Measurements from ENCODE around the gene ST6GALNAC4.

Gene ST6GALNAC4, protein sequence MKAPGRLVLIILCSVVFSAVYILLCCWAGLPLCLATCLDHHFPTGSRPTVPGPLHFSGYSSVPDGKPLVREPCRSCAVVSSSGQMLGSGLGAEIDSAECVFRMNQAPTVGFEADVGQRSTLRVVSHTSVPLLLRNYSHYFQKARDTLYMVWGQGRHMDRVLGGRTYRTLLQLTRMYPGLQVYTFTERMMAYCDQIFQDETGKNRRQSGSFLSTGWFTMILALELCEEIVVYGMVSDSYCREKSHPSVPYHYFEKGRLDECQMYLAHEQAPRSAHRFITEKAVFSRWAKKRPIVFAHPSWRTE

DNA sequence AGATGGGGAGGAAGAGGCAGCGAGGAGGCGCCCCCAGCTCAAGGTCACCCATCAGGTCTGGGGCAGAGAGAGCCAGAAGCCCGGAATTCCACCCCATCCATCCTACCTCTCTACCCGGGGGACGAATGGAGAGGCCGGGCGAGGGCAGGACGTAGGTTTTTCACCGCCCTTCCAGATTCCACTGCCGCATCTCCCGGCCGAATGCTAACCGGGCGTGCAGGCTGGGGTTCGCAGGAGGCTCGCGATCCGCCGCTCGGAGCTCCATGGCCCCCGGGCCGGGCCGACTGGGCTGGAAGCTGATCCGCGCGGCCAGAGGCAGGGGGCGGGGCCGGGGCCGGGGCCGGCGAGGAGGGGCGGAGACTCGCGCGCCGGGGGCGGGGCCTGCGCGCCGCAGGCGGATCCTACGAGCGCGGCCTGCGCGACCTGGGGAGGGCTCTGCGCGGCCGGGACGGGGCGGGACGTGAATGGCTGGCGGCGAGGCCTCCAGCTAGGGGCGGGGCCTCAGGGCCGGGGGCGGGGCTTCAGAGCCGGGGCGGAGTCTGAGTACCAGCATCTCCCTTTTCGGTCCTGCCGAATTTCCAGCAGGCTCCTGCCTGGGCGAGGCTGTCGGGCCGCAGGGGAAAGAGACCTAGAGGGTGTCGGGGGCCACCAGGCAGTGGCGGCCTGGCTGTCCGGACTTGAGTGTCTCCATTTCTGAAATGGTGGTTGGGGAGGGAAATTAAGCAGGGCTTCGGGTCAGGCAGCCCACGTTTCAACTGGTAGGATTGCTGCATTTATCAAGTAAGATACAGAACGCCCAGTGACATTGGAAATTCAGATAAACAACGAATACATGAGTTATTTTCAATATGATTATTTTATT lies at the start of gene ST6GALNAC4:
Gene ST6GALNAC4 (minus strand): TSS at position 322 of the 862 bp plus-strand sequence. CDS start 622 bp downstream, outside the sequence.
- peak; percentile 33 to 98 (median 90) for DNase-seq

DNA sequence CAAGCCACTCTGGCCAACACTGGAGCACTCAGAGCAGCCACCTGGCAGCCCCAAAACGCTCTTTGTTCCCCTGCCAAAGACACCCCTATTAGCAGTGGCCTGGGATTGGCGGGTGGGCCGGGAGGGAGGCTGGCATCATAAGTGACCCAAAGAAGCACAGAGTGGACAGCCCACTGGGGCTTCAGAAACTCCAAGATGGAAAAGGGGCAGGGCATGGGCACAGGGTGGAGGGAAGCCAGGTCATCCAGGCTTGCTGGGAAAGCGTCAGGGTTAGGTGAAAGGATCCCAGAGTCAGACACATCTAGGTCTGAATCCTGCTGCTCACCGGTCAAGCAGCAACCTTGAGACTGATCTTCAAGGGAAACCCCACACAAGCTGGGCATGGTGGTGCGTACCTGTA lies 49.1 kb upstream of the ST6GALNAC4 start:
- no peak for DNase-seq

DNA sequence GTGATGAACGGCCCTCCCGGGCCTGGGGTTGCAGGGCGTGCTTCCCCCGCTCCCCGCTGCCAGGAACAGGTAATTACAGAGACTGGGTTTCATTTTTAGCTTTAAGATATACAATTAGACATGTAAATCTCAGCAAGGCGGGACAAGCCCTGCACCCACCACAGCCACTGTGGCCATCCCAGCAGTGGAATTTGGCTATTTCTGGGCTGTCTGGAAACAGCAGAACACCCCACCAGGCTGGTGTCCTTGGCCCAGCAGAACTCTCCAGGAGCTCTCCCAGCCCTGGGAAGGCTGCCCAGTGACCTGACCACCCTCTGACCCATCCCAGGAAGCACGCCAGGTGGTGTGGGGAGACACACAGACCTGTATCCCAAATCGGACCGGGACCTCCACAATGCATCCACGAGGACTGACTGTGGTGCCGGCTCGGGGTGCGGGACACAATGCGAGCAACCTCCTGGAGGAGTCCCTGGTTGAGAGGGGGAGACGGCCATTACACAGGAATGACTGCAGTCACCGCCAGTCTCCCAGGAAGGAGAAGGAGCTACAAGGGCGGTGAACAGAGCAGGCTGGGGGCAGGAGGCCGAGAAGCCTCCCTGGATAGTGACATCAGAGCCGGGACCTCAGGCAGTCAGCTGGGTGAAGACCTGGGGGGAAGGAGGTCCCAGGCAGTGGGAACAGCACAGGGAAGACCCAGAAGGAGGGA lies 46.7 kb upstream of the ST6GALNAC4 start:
- DNase-seq = no peak

DNA sequence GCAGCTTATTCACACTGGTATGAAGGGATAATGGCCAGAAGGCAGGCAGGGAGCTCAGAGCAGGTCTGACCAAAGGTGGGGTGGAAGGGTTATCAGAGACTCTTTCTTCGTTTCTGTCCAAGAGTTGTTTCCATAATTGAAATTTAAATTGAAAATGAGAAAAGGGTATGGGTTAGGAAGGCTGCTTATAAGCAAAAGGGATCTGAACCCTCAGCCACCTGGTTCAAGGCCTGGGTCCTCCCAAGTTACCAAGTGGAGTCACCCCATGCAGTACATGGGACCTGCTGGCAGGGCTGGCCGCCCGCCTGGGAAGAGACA lies 46.2 kb upstream of the ST6GALNAC4 start:
- DNase-seq = no peak

DNA sequence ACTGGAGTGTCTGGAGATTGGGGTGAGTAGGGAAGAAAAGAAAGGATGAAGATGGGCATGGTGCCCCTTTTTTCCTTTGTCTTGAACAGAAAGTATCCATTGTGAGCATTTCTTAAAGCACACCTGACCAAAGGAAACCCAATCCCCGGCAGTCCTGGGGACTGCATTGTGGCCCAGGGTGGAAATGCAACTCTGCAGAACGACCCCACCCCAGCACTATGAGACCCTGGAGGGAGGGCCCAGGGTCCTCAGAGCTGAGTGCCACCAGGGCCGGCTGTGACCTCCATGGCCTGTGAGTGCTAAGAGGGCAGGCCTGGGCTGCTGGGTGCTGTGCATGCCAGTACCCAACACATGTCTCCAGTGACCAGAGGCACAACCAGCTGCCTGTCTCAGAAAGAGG lies 45.4 kb upstream of the ST6GALNAC4 start:
- no peak for DNase-seq

DNA sequence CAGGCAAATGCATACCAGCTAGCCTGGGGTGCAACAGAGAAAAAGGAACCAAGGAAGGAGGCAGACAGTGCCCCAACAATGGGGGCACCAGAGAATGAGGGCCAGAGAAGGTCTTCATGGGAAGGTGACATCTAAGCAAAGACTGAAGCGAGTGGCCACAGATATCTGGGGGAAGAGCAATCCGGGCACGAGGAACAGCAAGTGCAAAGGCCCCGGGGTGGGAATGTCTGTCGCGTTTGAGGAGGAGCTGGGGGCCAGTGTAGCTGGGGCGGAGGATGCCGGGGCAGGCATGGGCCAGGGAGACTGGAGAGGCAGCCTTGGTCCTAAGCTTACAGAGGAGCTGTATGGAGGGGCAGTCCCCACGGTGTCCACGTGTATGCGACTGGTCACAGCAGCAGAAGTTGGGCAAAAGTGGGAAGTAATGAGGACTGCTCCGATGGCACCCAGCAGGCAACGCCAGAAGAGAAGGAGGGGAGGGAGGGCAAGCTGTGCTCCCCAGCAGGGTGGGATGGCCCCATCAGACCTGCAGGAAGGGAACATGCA lies 44.8 kb upstream of the ST6GALNAC4 start:
- no peak for DNase-seq

DNA sequence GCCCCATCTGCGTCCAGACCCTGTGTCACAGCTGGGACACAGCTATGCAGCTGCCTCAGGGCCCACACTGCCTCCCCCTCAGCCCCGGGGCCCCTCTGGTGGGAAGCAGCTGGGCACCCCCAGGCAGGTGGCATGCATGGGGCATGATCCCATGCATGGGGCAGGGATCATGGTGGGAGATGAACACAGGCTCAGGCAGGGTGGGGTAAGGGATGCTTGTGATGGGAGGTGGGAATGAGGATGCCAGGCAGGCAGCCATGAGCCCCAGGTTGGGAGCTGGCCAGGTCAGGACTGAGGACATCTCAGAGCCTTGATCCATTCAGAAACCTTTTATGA lies 44.3 kb upstream of the ST6GALNAC4 start:
- DNase-seq = no peak

DNA sequence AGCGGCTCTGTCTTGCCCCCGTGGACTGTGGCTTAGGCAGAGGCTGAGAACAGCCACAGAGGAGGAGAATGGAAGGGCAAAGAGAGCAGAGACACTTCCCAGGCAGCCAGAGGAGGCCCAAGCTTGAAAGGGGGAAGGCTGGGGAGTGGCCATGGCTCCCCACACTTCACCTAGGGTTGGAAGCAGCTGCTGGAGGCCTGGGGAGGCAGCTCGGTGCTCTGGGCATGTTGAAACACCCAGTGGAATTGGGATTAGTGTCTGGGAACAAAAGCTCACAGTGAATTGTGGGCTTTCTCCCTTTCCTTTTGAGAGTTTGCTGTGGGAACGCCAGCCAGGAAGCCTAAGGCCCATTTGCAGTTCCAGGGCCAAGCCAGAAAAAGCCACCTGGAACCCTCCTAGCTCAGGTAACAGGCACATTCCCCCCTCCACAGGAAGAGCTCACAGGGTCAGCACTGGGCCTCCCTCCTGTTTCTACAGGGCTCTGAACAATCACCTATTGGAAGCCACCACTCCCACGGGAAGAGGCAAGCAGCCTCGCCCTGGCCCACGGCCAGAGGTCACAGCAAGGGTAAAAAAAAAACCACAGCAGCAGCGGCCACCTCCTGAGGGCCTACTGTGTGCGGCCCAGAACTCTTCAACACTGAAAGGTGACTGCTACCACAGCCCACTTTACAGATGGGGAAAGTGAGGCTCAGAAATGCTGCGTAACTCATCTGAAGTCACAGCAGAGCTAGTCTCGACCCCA lies 43.7 kb upstream of the ST6GALNAC4 start:
- no peak for DNase-seq

DNA sequence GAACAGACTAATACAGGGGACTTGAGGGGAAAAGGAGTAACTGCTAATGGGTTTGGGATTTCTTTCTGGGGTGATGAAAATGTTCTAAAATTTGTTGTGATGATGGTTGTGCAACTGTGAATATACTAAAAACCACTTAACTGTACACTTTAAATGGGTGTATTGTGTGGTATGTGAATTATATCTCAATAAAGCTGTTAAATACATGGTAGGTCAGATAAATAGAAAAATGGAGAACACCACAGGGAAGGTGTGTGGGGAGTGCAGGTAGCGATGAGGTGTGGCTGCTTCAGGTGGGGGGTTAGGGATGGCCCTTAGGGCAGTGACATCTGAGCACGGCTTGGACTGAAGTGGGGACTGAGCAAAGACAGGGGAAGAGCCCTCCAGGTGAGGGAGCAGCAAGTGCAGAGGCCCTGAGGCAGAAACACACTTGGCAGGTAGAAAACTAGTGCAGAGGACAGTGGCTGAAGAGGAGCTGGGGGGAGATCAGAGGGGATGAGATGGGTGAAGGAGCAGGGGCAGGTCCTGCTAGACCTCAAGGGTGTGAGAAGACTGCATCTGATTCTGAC lies 43.1 kb upstream of the ST6GALNAC4 start:
- no peak for DNase-seq

DNA sequence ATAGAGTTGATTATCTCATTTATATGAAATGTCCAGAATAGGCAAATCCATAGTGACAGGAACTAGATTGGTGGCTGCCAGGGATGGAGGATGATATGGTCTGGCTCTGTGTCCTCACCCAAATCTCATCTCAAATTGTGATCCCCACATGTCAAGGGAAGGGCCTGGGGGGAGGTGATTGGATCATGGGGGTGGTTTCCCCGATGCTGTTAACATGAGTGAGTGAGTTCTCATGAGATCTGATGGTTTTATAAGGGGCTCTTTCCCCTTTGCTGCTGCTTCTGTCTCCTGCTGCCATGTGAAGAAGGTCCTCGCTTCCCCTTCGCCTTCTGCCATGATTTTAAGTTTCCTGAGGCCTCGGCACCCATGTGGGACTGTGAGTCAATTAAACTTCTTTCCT lies 42.6 kb upstream of the ST6GALNAC4 start:
- DNase-seq = no peak

DNA sequence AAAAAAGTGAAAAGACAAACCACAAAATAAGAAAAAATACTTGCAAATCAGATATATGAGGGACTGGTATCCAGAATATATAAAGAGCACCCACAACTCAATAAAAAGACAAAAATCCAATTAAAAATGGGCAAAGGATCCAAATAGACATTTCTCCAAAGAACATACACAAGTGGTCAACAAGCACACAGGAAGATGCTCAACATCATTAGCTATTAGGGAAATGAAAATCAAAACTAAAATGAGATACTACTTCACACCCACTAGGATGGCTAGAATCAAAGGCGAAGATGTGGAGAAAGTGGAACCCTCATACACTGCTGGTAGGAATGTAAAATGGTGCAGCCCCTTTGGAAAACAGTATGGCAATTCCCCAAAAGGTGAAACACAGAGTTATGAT lies 41.9 kb upstream of the ST6GALNAC4 start:
- no peak for DNase-seq

DNA sequence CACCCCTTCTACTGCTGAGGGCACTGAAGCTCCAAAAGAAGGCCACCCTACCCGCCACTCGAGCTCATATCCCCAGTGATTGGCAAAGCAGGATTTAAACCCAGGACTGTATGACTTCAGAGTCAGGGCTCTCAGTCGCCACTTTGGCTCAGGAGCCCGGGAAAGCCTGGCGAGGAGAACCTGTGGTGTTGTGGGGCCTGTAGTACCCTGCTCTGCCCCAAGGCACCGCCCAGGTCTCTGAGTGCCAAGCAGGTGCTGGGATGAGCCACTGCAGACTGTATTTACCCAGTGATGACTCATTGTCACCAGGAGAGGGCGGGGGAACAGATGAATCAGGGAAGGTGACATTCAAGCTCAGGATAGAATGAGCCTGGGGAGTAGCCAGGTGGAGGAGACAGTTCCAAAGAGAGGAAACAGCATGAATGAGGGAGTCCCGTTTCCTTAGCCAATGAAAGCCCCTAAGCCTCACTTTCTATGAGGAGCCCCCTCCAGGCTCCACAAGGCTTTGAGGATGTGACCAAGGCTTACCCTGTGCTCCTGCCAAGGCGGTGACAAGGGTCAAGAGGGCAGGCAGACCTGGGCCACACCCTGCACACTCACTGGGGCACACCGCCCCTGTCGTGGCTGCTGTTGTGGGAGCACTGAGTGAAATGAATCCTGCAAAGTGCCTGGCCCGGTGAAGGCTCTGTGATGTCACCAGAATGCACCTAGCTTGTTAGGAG lies 38.6 kb upstream of the ST6GALNAC4 start:
- DNase-seq = peak in 20 of 51 donors; percentile 36 to 82 (median 46)

DNA sequence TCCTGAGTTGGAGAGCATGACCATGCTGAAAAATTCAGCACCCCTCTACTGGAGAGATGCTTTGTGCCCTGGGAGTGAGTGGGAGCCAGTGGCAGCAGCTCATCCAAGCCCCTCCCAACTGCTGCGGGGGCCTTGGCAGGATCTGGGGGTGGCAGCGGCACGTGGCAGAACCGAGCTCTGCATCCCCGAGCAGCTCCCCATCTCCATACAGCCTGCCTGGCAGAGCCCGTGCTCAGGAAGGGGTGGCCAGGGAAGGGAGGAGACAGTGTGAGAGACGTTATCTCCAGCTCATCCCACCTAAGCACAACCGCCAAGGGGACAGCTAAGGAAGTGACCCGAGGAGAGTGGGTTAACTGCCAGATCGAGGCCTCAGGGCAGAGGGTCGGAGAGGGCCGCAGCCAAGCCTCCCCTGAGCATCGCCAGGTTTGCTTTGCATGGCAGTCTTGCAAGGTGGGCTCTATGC lies 38.0 kb upstream of the ST6GALNAC4 start:
- DNase-seq = peak in 30 of 51 donors; percentile 26 to 87 (median 53)

DNA sequence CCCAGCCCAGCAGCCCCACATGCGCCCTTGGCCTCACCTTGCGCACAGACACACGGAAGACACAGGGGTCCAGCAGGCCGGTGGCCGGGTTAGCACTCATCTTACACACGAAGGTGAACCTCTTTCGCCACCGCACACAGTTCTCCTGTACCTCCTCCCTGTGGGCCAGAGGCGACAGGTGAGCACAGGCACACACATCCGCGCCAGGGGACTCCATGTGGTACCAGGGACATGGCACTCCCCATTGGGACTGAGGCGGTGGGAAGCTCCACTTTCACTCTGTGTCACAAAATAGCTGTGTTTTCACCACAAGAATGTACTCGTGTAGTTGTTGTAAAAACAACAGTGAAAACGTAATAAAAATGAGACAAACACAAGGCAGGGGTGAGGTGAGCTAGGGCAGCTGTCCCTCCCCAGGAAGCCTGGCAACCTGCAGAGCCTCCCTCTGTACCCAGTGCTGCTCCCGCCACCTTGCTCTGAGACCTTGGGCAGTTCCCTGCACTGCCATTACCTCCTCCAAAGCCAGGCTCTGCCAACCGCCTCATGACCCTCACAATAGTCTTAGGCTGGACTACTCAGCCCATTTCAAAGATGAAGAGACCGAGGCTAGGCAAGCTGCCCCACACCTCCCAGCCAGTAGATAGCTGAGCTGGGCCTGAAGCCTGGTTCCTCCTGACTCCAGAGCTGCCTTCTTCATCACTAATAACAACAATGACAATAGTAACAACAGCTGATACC lies 37.1 kb upstream of the ST6GALNAC4 start:
- DNase-seq = no peak

DNA sequence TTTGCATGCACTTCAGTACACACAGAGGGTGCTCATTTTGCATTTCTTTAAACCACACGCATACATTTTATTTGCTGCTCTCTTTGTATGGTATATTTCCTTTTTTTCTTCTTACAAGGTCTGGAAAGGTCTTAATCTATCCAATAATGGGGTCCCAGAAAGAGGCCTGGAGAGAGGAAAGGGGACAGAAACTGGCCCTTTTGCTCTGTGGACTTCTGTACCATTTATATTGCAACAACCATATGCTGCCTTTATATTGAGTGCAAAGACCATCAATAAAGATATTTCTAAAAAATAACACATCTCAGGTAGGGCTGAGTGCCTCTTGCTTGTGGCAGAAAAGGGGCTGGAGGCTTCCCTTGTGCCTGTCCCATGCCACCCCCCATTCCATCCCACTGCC lies 36.3 kb upstream of the ST6GALNAC4 start:
- DNase-seq = no peak

DNA sequence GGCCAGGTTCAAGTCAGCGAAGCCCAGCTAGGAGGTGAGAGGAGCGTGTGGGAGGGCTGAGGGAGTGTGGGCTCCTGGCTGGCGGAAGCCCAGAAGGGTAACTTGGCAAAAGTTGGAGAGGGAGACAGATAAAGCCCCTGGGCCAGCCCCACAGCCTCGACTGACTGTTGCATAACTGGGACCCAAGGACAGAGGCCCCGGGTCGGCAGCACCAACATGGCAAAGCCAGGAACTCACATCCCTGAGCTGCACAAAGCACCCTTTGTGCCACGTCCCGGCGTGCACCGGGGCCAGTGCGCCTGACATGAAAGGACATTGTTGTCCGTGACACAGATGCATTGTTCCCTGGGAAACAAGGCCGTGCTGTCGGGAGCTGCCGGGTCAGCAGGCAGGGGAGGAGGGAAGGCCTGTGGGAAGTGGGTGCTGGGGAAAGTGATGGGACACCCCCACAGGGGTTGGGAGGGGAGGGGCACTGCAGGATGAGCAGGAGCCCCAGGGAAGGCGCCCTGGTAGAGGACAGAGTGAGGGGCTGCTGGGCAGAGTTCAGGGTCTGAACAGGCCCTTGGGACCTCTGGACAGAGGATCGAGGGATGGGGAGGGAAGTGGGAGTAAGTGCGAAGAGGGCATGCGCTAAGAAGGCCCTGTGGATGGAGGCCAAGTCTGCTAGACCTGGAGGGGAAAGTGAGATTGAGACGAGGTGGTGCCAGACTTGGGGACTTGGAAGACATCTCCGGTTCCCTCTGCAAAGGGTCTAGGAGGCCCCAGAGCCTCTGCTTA lies 33.9 kb upstream of the ST6GALNAC4 start:
- DNase-seq = peak; percentile 34 to 98 (median 90)

DNA sequence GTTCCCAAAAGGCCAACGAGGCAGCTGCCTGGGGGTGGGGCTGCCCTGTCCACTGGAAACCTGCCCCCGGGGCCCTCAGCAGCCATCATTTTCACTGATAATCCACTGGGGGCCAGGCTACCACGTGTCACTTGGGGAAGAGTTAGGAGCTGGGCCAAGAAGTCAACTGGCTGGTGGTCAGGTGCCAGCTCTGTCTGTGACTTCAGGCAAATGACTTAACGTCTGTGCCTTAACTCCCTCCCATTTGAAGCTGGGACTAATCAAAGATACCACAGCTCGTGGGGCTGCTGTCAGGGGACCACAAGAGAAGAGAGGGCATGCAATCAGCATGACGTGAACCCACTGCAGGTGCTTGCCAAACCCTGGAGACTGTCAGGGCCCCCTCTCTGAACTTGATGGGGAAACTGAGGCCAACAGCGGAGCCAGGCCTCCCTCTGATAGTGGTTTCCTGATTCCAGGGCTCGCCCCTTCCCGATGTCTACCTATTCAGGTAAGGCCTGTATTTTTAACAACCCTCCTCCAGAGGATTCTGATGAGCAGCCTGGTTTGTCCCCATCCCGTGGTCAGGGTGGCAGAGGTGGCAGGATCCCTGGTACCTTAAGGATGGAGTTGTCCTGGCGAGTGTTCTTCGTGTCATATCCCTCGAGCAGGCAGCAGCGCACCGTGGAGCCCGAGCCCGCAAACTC lies 33.1 kb upstream of the ST6GALNAC4 start:
- DNase-seq = peak in 32 of 51 donors; percentile 29 to 78 (median 60)

Data from hypothalamus (tissue), 51 donors.